Testis (tissue), 2 donors: ENCODE data around the gene DGCR8.

Source experiments
- POLR2A ChIP-seq: fragments of 450-650 bp; IDR thresholded peaks from one replicate; pipeline ENCODE4 v1.6.1; 2017; ENCODE audit warnings: antibody characterized with exemption, mild to moderate bottlenecking, moderate library complexity
- TF ChIP-seq, protein P1 (sequence below), 3 experiments: fragments of 450-650 bp in 2 of 3; fragments of 200-600 bp in 1 of 3; sonication (generic) in 1 of 3; IDR thresholded peaks; one replicate each; pipeline ENCODE4 v1.5.1; 2016 to 2019; ENCODE audit warnings: antibody characterized with exemption in 3 of 3, mild to moderate bottlenecking in 2 of 3, moderate library complexity in 1 of 3

DNA sequence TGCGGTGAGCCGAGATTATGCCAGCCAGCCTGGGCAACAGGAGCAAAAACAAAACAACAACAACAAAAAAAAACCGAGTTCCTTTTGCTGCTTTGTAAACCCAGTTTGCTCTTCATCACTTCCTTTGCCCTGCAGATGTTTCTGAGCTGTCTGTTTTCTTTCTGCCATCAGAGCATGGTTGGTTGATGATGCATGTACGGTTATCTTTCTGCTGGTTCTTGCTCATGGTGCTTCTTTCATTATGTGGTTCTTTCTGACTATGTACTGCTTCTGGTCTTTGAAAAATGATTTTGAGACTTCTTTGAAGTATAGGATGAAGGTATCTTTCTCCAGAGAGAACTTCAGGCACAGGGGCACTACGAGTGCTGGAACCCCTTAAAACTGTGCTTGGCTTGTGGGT lies 45.9 kb upstream of the DGCR8 start:
- TF ChIP-seq, protein P1, sequence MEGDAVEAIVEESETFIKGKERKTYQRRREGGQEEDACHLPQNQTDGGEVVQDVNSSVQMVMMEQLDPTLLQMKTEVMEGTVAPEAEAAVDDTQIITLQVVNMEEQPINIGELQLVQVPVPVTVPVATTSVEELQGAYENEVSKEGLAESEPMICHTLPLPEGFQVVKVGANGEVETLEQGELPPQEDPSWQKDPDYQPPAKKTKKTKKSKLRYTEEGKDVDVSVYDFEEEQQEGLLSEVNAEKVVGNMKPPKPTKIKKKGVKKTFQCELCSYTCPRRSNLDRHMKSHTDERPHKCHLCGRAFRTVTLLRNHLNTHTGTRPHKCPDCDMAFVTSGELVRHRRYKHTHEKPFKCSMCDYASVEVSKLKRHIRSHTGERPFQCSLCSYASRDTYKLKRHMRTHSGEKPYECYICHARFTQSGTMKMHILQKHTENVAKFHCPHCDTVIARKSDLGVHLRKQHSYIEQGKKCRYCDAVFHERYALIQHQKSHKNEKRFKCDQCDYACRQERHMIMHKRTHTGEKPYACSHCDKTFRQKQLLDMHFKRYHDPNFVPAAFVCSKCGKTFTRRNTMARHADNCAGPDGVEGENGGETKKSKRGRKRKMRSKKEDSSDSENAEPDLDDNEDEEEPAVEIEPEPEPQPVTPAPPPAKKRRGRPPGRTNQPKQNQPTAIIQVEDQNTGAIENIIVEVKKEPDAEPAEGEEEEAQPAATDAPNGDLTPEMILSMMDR (IDR thresholded peaks at IDR 0.05) = no peak
- no peak for TF ChIP-seq POLR2A
